Stomach (tissue), 4 donors: ENCODE data around the gene KLHL29.

Experiments
- CTCF ChIP-seq, 7 experiments: fragments of 450-650 bp in 4 of 7; fragments of 200-600 bp in 3 of 7; sonication (generic) in 3 of 7; IDR thresholded peaks; one replicate each; pipeline ENCODE4 v1.5.1; 2016 to 2019; ENCODE audit warnings: antibody characterized with exemption in 7 of 7, control low read depth in 2 of 7, mild to moderate bottlenecking in 1 of 7
- EP300 ChIP-seq: sonication (generic); formaldehyde crosslinking; IDR thresholded peaks from one replicate; pipeline ENCODE4 v1.6.1; 2017; ENCODE audit warnings: antibody characterized with exemption
- POLR2A ChIP-seq, 4 donors: fragments of 450-650 bp; IDR thresholded peaks; one replicate each; pipeline ENCODE4 v1.6.1; 2016; ENCODE audit warnings: antibody characterized with exemption in 4 of 4, control low read depth in 2 of 4, mild to moderate bottlenecking in 1 of 4, moderate library complexity in 1 of 4
- POLR2AphosphoS5 ChIP-seq, 3 donors: sonication (generic); formaldehyde crosslinking; IDR thresholded peaks; one replicate each; pipeline ENCODE4 v1.6.1; 2016; ENCODE audit warnings: antibody characterized with exemption in 3 of 3

GRCh38 chr2:23686405-23687029, 301.5 kb downstream of the KLHL29 start:
- TF ChIP-seq CTCF (IDR thresholded peaks at IDR 0.05): no peak
- TF ChIP-seq POLR2A (IDR thresholded peaks at IDR 0.05): no peak
- TF ChIP-seq POLR2AphosphoS5 (IDR thresholded peaks at IDR 0.05): no peak
- no peak for TF ChIP-seq EP300
